UCSD-AML1 (cell line): Measurements from ENCODE around the gene PLEKHN1.
A peak's percentile ranks its signal among the peaks of the same experiment; 100 is the strongest.
"Not testable (repeated sequence)": the region's sequence is repeated elsewhere in the genome, so short reads cannot be mapped to it uniquely, and the experiment has no call there.

Experiments
- DNase-seq: peaks from one replicate; lab custom pipeline; 2025; ENCODE audit not compliant: unreplicated experiment; lab: John Stamatoyannopoulos, UW

PLEKHN1 gene

GRCh38 chr1:1005774-1006304 is 39.6 kb downstream of the PLEKHN1 start:
- no peak for DNase-seq

GRCh38 chr1:1006305-1007159 is 40.2 kb downstream of the PLEKHN1 start:
- DNase-seq: no peak

- not testable (repeated sequence) for DNase-seq
Measured at GRCh38 chr1:1010131-1010530, 43.8 kb downstream of the PLEKHN1 start.

- DNase-seq: no peak
Measured at GRCh38 chr1:1011396-1011949, 45.2 kb downstream of the PLEKHN1 start.

GRCh38 chr1:1012736-1013104 is 46.4 kb downstream of the PLEKHN1 start:
- not testable (repeated sequence) for DNase-seq

GRCh38 chr1:1013105-1013921 is 47.0 kb downstream of the PLEKHN1 start, which contains the start of gene ISG15:
TSS of gene ISG15 (plus strand) at chr1:1013497. CDS start at chr1:1013574, 77 bp downstream.
- DNase-seq: peak; percentile 92

- DNase-seq: peak; percentile 68
Measured at GRCh38 chr1:1013922-1014648, 47.8 kb downstream of the PLEKHN1 start.

- peak; percentile 59 for DNase-seq
Measured at GRCh38 chr1:1014799-1015681, 48.8 kb downstream of the PLEKHN1 start.

GRCh38 chr1:1017397-1018320 is 51.4 kb downstream of the PLEKHN1 start:
- not testable (repeated sequence) for DNase-seq

- DNase-seq: not testable (repeated sequence)
Measured at GRCh38 chr1:1018321-1018685, 52.0 kb downstream of the PLEKHN1 start.

GRCh38 chr1:1019122-1019999 is 53.1 kb downstream of the PLEKHN1 start:
- peak; percentile 89 for DNase-seq

- DNase-seq: no peak
Measured at GRCh38 chr1:1020000-1020404, 53.7 kb downstream of the PLEKHN1 start, which contains the start of gene AGRN. TSS of gene AGRN (plus strand) at chr1:1020120. CDS start at chr1:1020173, 53 bp downstream.

- no peak for DNase-seq
Measured at GRCh38 chr1:1020415-1021009, 54.2 kb downstream of the PLEKHN1 start.

GRCh38 chr1:1021010-1021919 is 55.0 kb downstream of the PLEKHN1 start:
- DNase-seq: peak; percentile 23

GRCh38 chr1:1021920-1022259 is 55.6 kb downstream of the PLEKHN1 start:
- no peak for DNase-seq

GRCh38 chr1:1022302-1023009 is 56.2 kb downstream of the PLEKHN1 start:
- no peak for DNase-seq
